Cardiac septum (tissue), 1 donor: Measurements from ENCODE around the gene APBB3. TPM values are rescaled to one million over a fixed set of nuclear protein-coding genes. Genes with fewer than 3 reads are reported as not detected.
"Not testable (repeated sequence)": the region's sequence is repeated elsewhere in the genome, so short reads cannot be mapped to it uniquely, and the experiment has no call there.

Source experiments
- DNase-seq: peaks from one replicate; pipeline ENCODE4 v3.0.0-alpha.2; 2020; ENCODE audit warnings: low spot score
- intact Hi-C: fragments of 100-400 bp; cut with DNase I; formaldehyde crosslinking; loops from one replicate; pipeline ENCODE4 v1.14.0; 2022
- total RNA-seq: library from RNA; stranded (reverse); fragmentation: NEBNext Ultra II Directional; extraction: Animal tissue kit (Norgen Biotek cat#: 25700); gene quantifications from one replicate; pipeline ENCODE4 v1.2.1, GENCODE V29; 2021
- donor health status: DM: no; HTN: no; CAD: no.

The APBB3 gene
- total RNA-seq, 1 donor from 2014 or later = 18.4 TPM

GRCh38 chr5:140587495-140587894 is 23.1 kb upstream of the APBB3 start:
- intact Hi-C loops = no loop called here
- no peak for DNase-seq

GRCh38 chr5:140579188-140579747 is 14.9 kb upstream of the APBB3 start:
- DNase-seq, intact Hi-C loops: not testable (repeated sequence)

GRCh38 chr5:140576776-140577201 is 12.4 kb upstream of the APBB3 start:
- intact Hi-C loops = no loop called here
- DNase-seq = no peak

GRCh38 chr5:140575309-140575708 is 10.9 kb upstream of the APBB3 start:
- intact Hi-C loops = no loop called here
- DNase-seq = no peak

GRCh38 chr5:140574165-140574564 is 9.8 kb upstream of the APBB3 start:
- intact Hi-C loops = no loop called here
- no peak for DNase-seq

- no peak for DNase-seq
These were observed 9.3 kb upstream of the APBB3 start for GRCh38 chr5:140573683-140574082.

GRCh38 chr5:140571105-140571504 is 6.7 kb upstream of the APBB3 start:
- intact Hi-C loops = no loop called here
- no peak for DNase-seq

More at GRCh38 chr5:140573683-140574082, 9.3 kb upstream of the APBB3 start:
- intact Hi-C loops = no loop called here

- no peak for DNase-seq
These were observed 6.1 kb upstream of the APBB3 start for GRCh38 chr5:140570488-140570887.

GRCh38 chr5:140570058-140570457 is 5.7 kb upstream of the APBB3 start:
- intact Hi-C loops = no loop called here
- no peak for DNase-seq

More at GRCh38 chr5:140570488-140570887, 6.1 kb upstream of the APBB3 start:
- intact Hi-C loops = no loop called here

- intact Hi-C loops = loop anchor here (5.0 kb wide), 1 partner anchor 68 kb away; the partner anchor contains the start of gene TMCO6
- DNase-seq = no peak
These were observed 4.8 kb upstream of the APBB3 start for GRCh38 chr5:140569197-140569596.

GRCh38 chr5:140568443-140569063 is 4.2 kb upstream of the APBB3 start:
- DNase-seq = no peak
- intact Hi-C loops = loop anchor here (5.0 kb wide), 1 partner anchor 69 kb away; the partner anchor contains the start of gene TMCO6

GRCh38 chr5:140567871-140568270 is 3.5 kb upstream of the APBB3 start:
- DNase-seq = no peak
- intact Hi-C loops = loop anchor here (5.0 kb wide), 1 partner anchor 69 kb away; the partner anchor contains the start of gene TMCO6

- intact Hi-C loops = loop anchor here (5.0 kb wide), 1 partner anchor 70 kb away; the partner anchor contains the start of gene TMCO6
- DNase-seq = no peak
These were observed 2.9 kb upstream of the APBB3 start for GRCh38 chr5:140567136-140567818.

GRCh38 chr5:140566665-140567064 is 2.3 kb upstream of the APBB3 start:
- intact Hi-C loops = loop anchor here (5.0 kb wide), 1 partner anchor 71 kb away; the partner anchor contains the start of gene TMCO6
- DNase-seq = no peak

GRCh38 chr5:140565780-140566095 is 1.3 kb upstream of the APBB3 start:
- intact Hi-C loops = loop anchor here (2.0 to 5.0 kb wide), 2 partner anchors 72 to 125 kb away; partner anchors contain the start of genes HARS1, HARS2 and TMCO6
- DNase-seq = no peak

- DNase-seq = no peak
- intact Hi-C loops = loop anchor here (2.0 to 5.0 kb wide), 2 partner anchors 72 to 126 kb away; partner anchors contain the start of genes HARS1, HARS2 and TMCO6
These were observed 804 bp upstream of the APBB3 start for GRCh38 chr5:140565024-140565779.

GRCh38 chr5:140563596-140563995 is 802 bp downstream of the APBB3 start:
- no peak for DNase-seq
- intact Hi-C loops = loop anchor here (5.0 kb wide), 1 partner anchor 84 kb away; the partner anchor contains the start of genes IK and NDUFA2

- no peak for DNase-seq
- intact Hi-C loops = loop anchor here (5.0 kb wide), 1 partner anchor 85 kb away; the partner anchor contains the start of genes IK and NDUFA2
These were observed 2.5 kb downstream of the APBB3 start for GRCh38 chr5:140561753-140562523.

GRCh38 chr5:140560227-140560626 is 4.2 kb downstream of the APBB3 start:
- intact Hi-C loops = loop anchor here (5.0 kb wide), 1 partner anchor 87 kb away; the partner anchor contains the start of genes IK and NDUFA2
- DNase-seq = no peak
